Sigmoid colon (tissue), 7 donors: ENCODE results near the gene ANKS4B. TPM values are rescaled to one million over a fixed set of nuclear protein-coding genes. Genes with fewer than 3 reads are reported as not detected.

Experiments
- DNase-seq: peaks from one replicate; pipeline ENCODE4 v3.0.0-alpha.2; 2019
- H3K27ac ChIP-seq, 4 donors: fragments of 200-600 bp; sonication (generic); one replicate each; pipeline ENCODE4 v1.5.1; 2016 to 2019; ENCODE audit warnings: mild to moderate bottlenecking in 1 of 4
- H3K27me3 ChIP-seq, 3 donors: fragments of 200-600 bp; sonication (generic); one replicate each; pipeline ENCODE4 v1.5.1; 2019; ENCODE audit warnings: mild to moderate bottlenecking in 1 of 3
- H3K36me3 ChIP-seq, 4 donors: fragments of 200-600 bp; sonication (generic); one replicate each; pipeline ENCODE4 v1.5.1; 2016 to 2019
- H3K4me1 ChIP-seq, 4 donors: fragments of 200-600 bp; sonication (generic); one replicate each; pipeline ENCODE4 v1.5.1; 2017 to 2019
- H3K4me3 ChIP-seq, 4 donors: fragments of 200-600 bp; sonication (generic); one replicate each; pipeline ENCODE4 v1.5.1; 2017 to 2019; ENCODE audit warnings: mild to moderate bottlenecking in 2 of 4, moderate library complexity in 1 of 4
- H3K9me3 ChIP-seq, 4 donors: fragments of 200-600 bp in 3 of 4; sonication (generic) in 3 of 4; one replicate each; pipeline versions ENCODE4 v1.5.1 to v1.6.1; 2013 to 2019
- EP300 ChIP-seq, 4 donors: sonication (generic); formaldehyde crosslinking; IDR thresholded peaks; one replicate each; pipeline ENCODE4 v1.6.1; 2017; ENCODE audit warnings: antibody characterized with exemption in 4 of 4
- POLR2A ChIP-seq, 2 donors: fragments of 450-650 bp; IDR thresholded peaks; one replicate each; pipeline ENCODE4 v1.6.1; 2016; ENCODE audit warnings: antibody characterized with exemption in 2 of 2, mild to moderate bottlenecking in 2 of 2, moderate library complexity in 2 of 2
- POLR2AphosphoS5 ChIP-seq, 4 donors: sonication (generic); formaldehyde crosslinking; IDR thresholded peaks; one replicate each; pipeline ENCODE4 v1.6.1; 2017; ENCODE audit warnings: antibody characterized with exemption in 4 of 4
- WGBS, 2 donors: extraction: QIAGEN DNeasy Blood & Tissue Kit; methylation state at CpG; one replicate each; pipeline ENCODE4 v1.1.7; 2013; 5-methylcytosine and 5-hydroxymethylcytosine counted together
- intact Hi-C: fragments of 100-400 bp; cut with DNase I; formaldehyde crosslinking; loops from one replicate; pipeline ENCODE4 v1.15.1; 2023
- polyA plus RNA-seq, 3 donors: library from polyadenylated mRNA; stranded (reverse); fragments of 200-250 nt; gene quantifications; one replicate each; pipeline ENCODE4 v1.2.3, GENCODE V29; 2013
- total RNA-seq, 4 donors: library from RNA; depleted of rRNA; stranded (reverse); fragments of >200 nt; gene quantifications; one replicate each; pipeline ENCODE4 v1.1.0, GENCODE V29; 2016
- TF ChIP-seq, protein P1 (sequence below), 4 experiments: fragments of 450-650 bp in 3 of 4; fragments of 200-600 bp in 1 of 4; IDR thresholded peaks; one replicate each; pipeline ENCODE4 v1.5.1; 2016 to 2019; ENCODE audit warnings: antibody characterized with exemption in 4 of 4, mild to moderate bottlenecking in 3 of 4, moderate library complexity in 2 of 4
- donor health status: healthy with polysubstance abuse.
- donor health status: Bipolar disorder and iron deficiency.
- donor health status: healthy.

The ANKS4B gene
- total and polyA plus RNA-seq, 7 donors = 0.28 to 32.4 (median 21.1) TPM; not detected in 3

DNA sequence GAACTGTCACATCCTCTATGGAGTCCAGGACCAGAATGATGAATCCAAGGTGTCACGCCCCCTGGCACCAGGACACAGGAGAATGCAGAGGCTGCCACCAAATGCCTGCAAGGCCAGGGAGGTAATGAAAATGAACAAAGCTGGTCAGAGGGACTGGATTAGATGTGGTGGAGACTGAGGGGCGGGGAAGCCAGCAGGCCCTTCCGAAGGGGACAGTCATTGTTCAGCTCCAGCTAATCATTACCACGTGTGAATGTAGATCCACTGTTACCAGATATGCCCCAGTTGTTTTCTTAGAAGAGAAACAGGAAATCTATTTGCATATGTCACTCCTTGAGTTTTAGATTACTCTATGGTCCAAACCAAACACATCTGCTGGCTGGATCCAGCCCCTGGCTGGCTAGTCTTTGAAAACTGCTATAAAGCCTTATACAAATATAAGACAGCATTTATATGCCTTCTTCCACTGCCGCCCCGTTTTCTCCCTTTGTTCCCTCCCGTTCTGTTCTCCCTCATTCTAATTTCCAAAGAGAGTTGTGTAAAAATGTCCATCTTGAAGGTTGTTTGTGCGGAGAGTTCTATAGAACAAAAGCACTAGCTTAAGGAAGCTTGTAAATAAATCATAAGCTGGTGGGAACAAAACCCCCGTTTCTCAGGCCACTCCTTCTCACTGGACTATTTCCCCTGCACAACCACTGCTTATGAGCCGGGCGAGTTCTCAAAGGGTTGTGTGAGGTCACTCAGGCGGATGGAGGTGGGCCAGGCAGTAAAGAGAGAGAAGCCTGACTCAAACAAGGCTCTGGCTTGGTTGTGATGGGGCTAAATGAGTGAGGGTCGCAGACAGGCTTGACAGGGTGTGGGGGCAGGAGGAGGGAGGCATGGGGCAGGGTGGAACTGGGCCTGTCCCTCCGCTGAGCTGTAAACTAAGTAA is 30.4 kb downstream of the ANKS4B start:
- no peak for DNase-seq
- no peaks in the 10 kb centered on the region for H3K27me3 ChIP-seq
- no peaks in the 10 kb centered on the region for H3K9me3 ChIP-seq
- H3K27ac ChIP-seq = peak overlapping the region in 3 of 4 donors; percentile 6 to 56 (median 52)
- H3K4me3 ChIP-seq = no peak overlapping the region
- H3K36me3 ChIP-seq = no peaks in the 10 kb centered on the region
- TF ChIP-seq EP300 (IDR thresholded peaks at IDR 0.05) (no peak), POLR2A (IDR thresholded peaks at IDR 0.05) (no peak), POLR2AphosphoS5 (IDR thresholded peaks at IDR 0.05) (no peak)
- TF ChIP-seq, protein P1, sequence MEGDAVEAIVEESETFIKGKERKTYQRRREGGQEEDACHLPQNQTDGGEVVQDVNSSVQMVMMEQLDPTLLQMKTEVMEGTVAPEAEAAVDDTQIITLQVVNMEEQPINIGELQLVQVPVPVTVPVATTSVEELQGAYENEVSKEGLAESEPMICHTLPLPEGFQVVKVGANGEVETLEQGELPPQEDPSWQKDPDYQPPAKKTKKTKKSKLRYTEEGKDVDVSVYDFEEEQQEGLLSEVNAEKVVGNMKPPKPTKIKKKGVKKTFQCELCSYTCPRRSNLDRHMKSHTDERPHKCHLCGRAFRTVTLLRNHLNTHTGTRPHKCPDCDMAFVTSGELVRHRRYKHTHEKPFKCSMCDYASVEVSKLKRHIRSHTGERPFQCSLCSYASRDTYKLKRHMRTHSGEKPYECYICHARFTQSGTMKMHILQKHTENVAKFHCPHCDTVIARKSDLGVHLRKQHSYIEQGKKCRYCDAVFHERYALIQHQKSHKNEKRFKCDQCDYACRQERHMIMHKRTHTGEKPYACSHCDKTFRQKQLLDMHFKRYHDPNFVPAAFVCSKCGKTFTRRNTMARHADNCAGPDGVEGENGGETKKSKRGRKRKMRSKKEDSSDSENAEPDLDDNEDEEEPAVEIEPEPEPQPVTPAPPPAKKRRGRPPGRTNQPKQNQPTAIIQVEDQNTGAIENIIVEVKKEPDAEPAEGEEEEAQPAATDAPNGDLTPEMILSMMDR (IDR thresholded peaks at IDR 0.05) = no peak
- 12 to 44% methylated on average over 14 of the region's 14 CpGs for WGBS, 2 donors
- H3K4me1 ChIP-seq = peaks cover 0 to 15% (median 3%) of the 10 kb centered on the region in 4 donors
- intact Hi-C loops = no loop called here

DNA sequence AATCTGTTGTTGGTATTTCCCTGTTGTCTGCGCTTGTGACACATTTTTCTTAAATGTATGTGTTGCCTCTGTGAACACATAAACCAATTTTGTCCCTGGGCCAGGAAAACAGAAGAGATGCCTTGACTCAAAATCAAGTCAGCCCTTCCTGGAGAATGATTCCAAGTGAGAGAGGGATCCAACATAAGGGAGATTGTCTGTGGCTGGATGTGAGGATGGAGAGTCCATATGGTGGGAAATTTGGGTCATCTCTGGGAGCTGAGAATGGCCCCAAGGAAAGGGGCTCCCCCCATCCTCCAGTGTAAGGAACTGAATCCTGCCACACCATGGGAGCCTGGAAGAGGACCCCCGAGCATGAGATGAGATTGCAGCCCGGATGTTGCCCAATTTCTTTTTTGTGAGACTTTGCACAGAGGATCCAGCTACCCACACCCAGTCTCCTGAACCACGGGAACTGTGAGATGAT is 31.1 kb downstream of the ANKS4B start:
- peaks cover 0 to 15% (median 3%) of the 10 kb centered on the region in 4 donors for H3K4me1 ChIP-seq
- no peak for DNase-seq
- no peaks in the 10 kb centered on the region for H3K9me3 ChIP-seq
- no peaks in the 10 kb centered on the region for H3K27me3 ChIP-seq
- TF ChIP-seq EP300 (IDR thresholded peaks at IDR 0.05) = no peak
- TF ChIP-seq, protein P1 (IDR thresholded peaks at IDR 0.05) = no peak
- TF ChIP-seq POLR2A (IDR thresholded peaks at IDR 0.05) = no peak
- TF ChIP-seq POLR2AphosphoS5 (IDR thresholded peaks at IDR 0.05) = no peak
- intact Hi-C loops = no loop called here
- H3K4me3 ChIP-seq = no peak overlapping the region
- H3K27ac ChIP-seq = peak overlapping the region in 3 of 4 donors; percentile 6 to 56 (median 52)
- H3K36me3 ChIP-seq = no peaks in the 10 kb centered on the region
- 69 to 80% methylated on average over 4 of the region's 4 CpGs for WGBS, 2 donors

DNA sequence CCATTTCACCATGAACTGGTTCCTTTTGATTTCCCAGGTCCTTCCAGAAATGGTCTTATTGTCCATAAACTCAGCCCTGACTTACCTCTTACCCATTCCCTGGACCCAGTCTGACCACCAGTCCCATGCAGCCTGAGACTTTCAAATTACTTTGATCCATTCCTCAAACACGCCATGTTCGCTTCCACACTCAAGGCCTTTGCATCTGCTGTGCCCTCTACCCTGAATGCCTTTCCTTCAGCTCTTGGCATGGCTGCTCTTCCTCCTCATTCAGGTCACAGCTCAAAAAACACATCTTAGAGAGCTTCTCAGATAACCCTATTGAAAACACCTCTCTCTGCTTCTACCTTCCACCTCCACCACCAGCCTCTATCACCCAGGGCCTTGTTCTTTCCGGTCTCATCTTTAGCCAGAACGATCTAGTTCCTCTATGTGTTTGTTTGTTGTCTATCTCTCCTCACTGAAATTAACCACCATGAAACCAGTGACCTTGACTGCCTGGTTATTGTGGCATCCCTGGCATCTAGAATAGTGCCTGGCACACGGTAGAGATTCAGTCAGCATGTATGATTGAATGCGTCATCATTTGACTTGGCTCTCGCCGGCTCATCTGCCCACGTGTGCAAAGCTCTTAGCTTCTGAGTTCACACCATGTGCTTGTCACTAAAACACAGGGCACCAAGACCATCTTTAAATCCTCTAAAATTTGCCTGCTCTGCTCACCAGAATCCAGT is 31.8 kb downstream of the ANKS4B start:
- peaks cover 0 to 15% (median 3%) of the 10 kb centered on the region in 4 donors for H3K4me1 ChIP-seq
- no peak overlapping the region for H3K4me3 ChIP-seq
- intact Hi-C loops = no loop called here
- no peak for DNase-seq
- H3K36me3 ChIP-seq = no peaks in the 10 kb centered on the region
- no peaks in the 10 kb centered on the region for H3K9me3 ChIP-seq
- TF ChIP-seq, protein P1 (IDR thresholded peaks at IDR 0.05) = no peak
- no peak for TF ChIP-seq POLR2AphosphoS5 (IDR thresholded peaks at IDR 0.05)
- no peak for TF ChIP-seq POLR2A (IDR thresholded peaks at IDR 0.05)
- no peak for TF ChIP-seq EP300 (IDR thresholded peaks at IDR 0.05)
- 91 to 93% methylated on average over 9 of the region's 9 CpGs for WGBS, 2 donors
- no peak overlapping the region for H3K27ac ChIP-seq
- no peaks in the 10 kb centered on the region for H3K27me3 ChIP-seq

DNA sequence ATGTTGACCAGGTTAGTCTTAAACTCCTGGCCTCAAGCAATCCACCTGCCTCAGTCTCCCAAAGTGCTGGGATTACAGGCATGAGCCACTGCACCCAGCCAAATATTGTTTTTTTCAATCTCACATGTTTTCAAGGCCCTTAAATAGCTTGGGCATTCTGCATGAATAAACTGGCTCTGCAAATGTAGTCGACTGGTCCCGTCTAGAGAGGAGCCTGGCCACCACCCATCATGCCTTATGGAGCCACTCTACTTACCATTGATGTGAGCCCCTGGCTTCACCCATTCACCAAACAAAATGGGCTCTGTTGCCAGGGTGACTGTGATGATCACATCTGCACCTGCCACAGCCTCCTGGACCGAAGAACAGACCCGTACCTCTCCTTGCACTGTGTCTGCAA is 33.8 kb downstream of the ANKS4B start:
- intact Hi-C loops = no loop called here
- DNase-seq = no peak
- H3K4me3 ChIP-seq = no peak overlapping the region
- no peak for TF ChIP-seq POLR2A (IDR thresholded peaks at IDR 0.05)
- TF ChIP-seq EP300 (IDR thresholded peaks at IDR 0.05) = no peak
- TF ChIP-seq, protein P1 (IDR thresholded peaks at IDR 0.05) = no peak
- no peak for TF ChIP-seq POLR2AphosphoS5 (IDR thresholded peaks at IDR 0.05)
- WGBS, 2 donors = 92 to 93% methylated on average over 4 of the region's 4 CpGs
- H3K27me3 ChIP-seq = no peaks in the 10 kb centered on the region
- peaks cover 0 to 15% (median 3%) of the 10 kb centered on the region in 4 donors for H3K4me1 ChIP-seq
- H3K9me3 ChIP-seq = no peaks in the 10 kb centered on the region
- H3K27ac ChIP-seq = no peak overlapping the region
- H3K36me3 ChIP-seq = no peaks in the 10 kb centered on the region
